Measurements from ENCODE around the gene ZW10. TPM values are rescaled to one million over a fixed set of nuclear protein-coding genes. Genes with fewer than 3 reads are reported as not detected.

Gene ZW10
- total RNA-seq, 2 experiments from 2014 or later = 2.0 to 2.2 TPM

GRCh38 chr11:113730887-113731726 lies 42.4 kb downstream of the ZW10 start:
- CTCF ChIA-PET = no interaction called here

GRCh38 chr11:113729456-113729855 lies 44.0 kb downstream of the ZW10 start:
- ChIA-PET POLR2A (no interaction called here), CTCF (interaction anchor here (0.7 to 1.2 kb wide), 2 partner anchors 12 to 256 kb away, joined by 3 to 4 read pairs; no protein-coding TSS in a partner anchor)
- no peaks in the 10 kb centered on the region for H3K4me1 Mint-ChIP-seq (ENCODE audit: low read depth)
- ATAC-seq (ENCODE audit: poor library complexity) = no peak
- Histone ChIP-seq H3K4me3 (ENCODE audit: low read length) (no peak overlapping the region), H3K4me1 (ENCODE audit: insufficient read depth, low read length) (no peaks in the 10 kb centered on the region), H3K36me3 (ENCODE audit: insufficient read depth, low read length) (peaks cover 10% of the 10 kb centered on the region), H3K9me3 (ENCODE audit: control insufficient read depth in 1 of 2, insufficient read depth in 1 of 2, low read length in 2 of 2) (no peaks in the 10 kb centered on the region), H3K27ac (ENCODE audit: low read depth in 1 of 2, low read length in 2 of 2) (no peak overlapping the region), H3K27me3 (ENCODE audit: control insufficient read depth in 1 of 2, insufficient read depth in 2 of 2, low read length in 2 of 2) (no peaks in the 10 kb centered on the region)
- no peak for TF ChIP-seq CTCF (IDR thresholded peaks at IDR 0.05)
- peaks cover 29% of the 10 kb centered on the region for H3K36me3 Mint-ChIP-seq (ENCODE audit: low read depth)
- H3K27ac Mint-ChIP-seq = no peak overlapping the region
- no peak overlapping the region for H3K4me3 Mint-ChIP-seq
- no peaks in the 10 kb centered on the region for H3K9me3 Mint-ChIP-seq
- intact Hi-C loops (cut with DNase I, micrococcal nuclease) = no loop called here
- H3K27me3 Mint-ChIP-seq = no peaks in the 10 kb centered on the region
- no peak for DNase-seq

More at GRCh38 chr11:113730887-113731726, 42.4 kb downstream of the ZW10 start:
- Mint-ChIP-seq H3K36me3 (ENCODE audit: low read depth) (peaks cover 40% of the 10 kb centered on the region), H3K27ac (no peak overlapping the region), H3K4me1 (ENCODE audit: low read depth) (no peaks in the 10 kb centered on the region), H3K9me3 (no peaks in the 10 kb centered on the region), H3K4me3 (no peak overlapping the region), H3K27me3 (no peaks in the 10 kb centered on the region)
- no peak overlapping the region for H3K27ac ChIP-seq (ENCODE audit: low read depth in 1 of 2, low read length in 2 of 2)
- TF ChIP-seq CTCF (IDR thresholded peaks at IDR 0.05) = no peak
- H3K27me3 ChIP-seq (ENCODE audit: control insufficient read depth in 1 of 2, insufficient read depth in 2 of 2, low read length in 2 of 2) = no peaks in the 10 kb centered on the region
- POLR2A ChIA-PET = no interaction called here
- H3K9me3 ChIP-seq (ENCODE audit: control insufficient read depth in 1 of 2, insufficient read depth in 1 of 2, low read length in 2 of 2) = no peaks in the 10 kb centered on the region
- H3K4me3 ChIP-seq (ENCODE audit: low read length) = no peak overlapping the region
- intact Hi-C loops (cut with DNase I, micrococcal nuclease) = loop anchor here (2.0 to 5.0 kb wide), 2 partner anchors 424 to 426 kb away; no protein-coding TSS in a partner anchor
- H3K36me3 ChIP-seq (ENCODE audit: insufficient read depth, low read length) = peaks cover 18% of the 10 kb centered on the region
- ATAC-seq (ENCODE audit: poor library complexity) (no peak), DNase-seq (peak in 1 of 14 experiments; percentile 1)
- H3K4me1 ChIP-seq (ENCODE audit: insufficient read depth, low read length) = no peaks in the 10 kb centered on the region

- ATAC-seq (ENCODE audit: poor library complexity) = no peak
- H3K4me3 ChIP-seq (ENCODE audit: low read length) = no peak overlapping the region
- ChIA-PET POLR2A (no interaction called here), CTCF (interaction anchor here (0.7 to 1.2 kb wide), 2 partner anchors 12 to 257 kb away, joined by 3 to 4 read pairs; no protein-coding TSS in a partner anchor)
- H3K4me1 Mint-ChIP-seq (ENCODE audit: low read depth) = no peaks in the 10 kb centered on the region
- H3K27ac ChIP-seq (ENCODE audit: low read depth in 1 of 2, low read length in 2 of 2) = no peak overlapping the region
- H3K27me3 Mint-ChIP-seq = no peaks in the 10 kb centered on the region
- no peaks in the 10 kb centered on the region for H3K27me3 ChIP-seq (ENCODE audit: control insufficient read depth in 1 of 2, insufficient read depth in 2 of 2, low read length in 2 of 2)
- H3K27ac Mint-ChIP-seq = no peak overlapping the region
- TF ChIP-seq CTCF (IDR thresholded peaks at IDR 0.05) = no peak
- H3K4me1 ChIP-seq (ENCODE audit: insufficient read depth, low read length) = no peaks in the 10 kb centered on the region
- intact Hi-C loops (cut with DNase I, micrococcal nuclease) = no loop called here
- peaks cover 10% of the 10 kb centered on the region for H3K36me3 ChIP-seq (ENCODE audit: insufficient read depth, low read length)
- no peaks in the 10 kb centered on the region for H3K9me3 ChIP-seq (ENCODE audit: control insufficient read depth in 1 of 2, insufficient read depth in 1 of 2, low read length in 2 of 2)
- no peaks in the 10 kb centered on the region for H3K9me3 Mint-ChIP-seq
- H3K4me3 Mint-ChIP-seq = no peak overlapping the region
- DNase-seq = peak in 1 of 14 experiments; percentile 1
- H3K36me3 Mint-ChIP-seq (ENCODE audit: low read depth) = peaks cover 23% of the 10 kb centered on the region
These were observed 44.7 kb downstream of the ZW10 start for GRCh38 chr11:113728814-113729213.

Measured in CD4-positive, alpha-beta T cell (primary cell).